ENCODE data around the gene ZNF234. TPM values are rescaled to one million over a fixed set of nuclear protein-coding genes. Genes with fewer than 3 reads are reported as not detected.
A peak's percentile ranks its signal among the peaks of the same experiment; 100 is the strongest.

The ZNF234 gene
- total RNA-seq, 1 experiment from 2014 or later: 3.4 TPM

DNA sequence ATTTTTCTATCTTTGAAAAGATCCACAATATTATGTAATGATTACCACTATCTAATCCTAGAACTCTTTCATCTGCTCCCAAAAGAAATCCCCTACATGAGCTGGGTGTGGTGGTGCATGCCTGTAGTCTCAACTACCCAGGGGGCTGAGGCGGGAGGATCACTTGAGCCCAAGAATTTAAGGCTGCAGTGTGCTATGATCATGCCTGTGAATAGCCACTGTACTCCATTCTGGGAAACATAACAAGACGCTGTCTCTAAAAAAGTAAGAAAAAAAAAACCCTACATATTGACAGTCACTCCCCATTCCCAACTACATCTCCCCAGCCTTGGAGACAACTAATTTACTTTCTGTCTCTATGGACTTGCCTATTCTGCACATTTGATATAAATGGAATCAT, 22.4 kb downstream of the ZNF234 start (continued):
- TF ChIP-seq, protein P1, sequence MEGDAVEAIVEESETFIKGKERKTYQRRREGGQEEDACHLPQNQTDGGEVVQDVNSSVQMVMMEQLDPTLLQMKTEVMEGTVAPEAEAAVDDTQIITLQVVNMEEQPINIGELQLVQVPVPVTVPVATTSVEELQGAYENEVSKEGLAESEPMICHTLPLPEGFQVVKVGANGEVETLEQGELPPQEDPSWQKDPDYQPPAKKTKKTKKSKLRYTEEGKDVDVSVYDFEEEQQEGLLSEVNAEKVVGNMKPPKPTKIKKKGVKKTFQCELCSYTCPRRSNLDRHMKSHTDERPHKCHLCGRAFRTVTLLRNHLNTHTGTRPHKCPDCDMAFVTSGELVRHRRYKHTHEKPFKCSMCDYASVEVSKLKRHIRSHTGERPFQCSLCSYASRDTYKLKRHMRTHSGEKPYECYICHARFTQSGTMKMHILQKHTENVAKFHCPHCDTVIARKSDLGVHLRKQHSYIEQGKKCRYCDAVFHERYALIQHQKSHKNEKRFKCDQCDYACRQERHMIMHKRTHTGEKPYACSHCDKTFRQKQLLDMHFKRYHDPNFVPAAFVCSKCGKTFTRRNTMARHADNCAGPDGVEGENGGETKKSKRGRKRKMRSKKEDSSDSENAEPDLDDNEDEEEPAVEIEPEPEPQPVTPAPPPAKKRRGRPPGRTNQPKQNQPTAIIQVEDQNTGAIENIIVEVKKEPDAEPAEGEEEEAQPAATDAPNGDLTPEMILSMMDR (IDR thresholded peaks at IDR 0.05 in 2 of 3, conservative IDR thresholded peaks at IDR 0.05 in 1 of 3; ENCODE audit: borderline replicate concordance in 1 of 3, insufficient read depth in 1 of 3, low read depth in 2 of 3, low read length in 2 of 3): no peak
- TF ChIP-seq ZFX (IDR thresholded peaks at IDR 0.05) (no peak), EGR1 (IDR thresholded peaks at IDR 0.05; ENCODE audit: low read depth) (no peak), SIN3A (IDR thresholded peaks at IDR 0.05; ENCODE audit: low read depth) (no peak)
- TF ChIP-seq, protein P2, sequence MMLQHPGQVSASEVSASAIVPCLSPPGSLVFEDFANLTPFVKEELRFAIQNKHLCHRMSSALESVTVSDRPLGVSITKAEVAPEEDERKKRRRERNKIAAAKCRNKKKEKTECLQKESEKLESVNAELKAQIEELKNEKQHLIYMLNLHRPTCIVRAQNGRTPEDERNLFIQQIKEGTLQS (IDR thresholded peaks at IDR 0.05): no peak

DNA sequence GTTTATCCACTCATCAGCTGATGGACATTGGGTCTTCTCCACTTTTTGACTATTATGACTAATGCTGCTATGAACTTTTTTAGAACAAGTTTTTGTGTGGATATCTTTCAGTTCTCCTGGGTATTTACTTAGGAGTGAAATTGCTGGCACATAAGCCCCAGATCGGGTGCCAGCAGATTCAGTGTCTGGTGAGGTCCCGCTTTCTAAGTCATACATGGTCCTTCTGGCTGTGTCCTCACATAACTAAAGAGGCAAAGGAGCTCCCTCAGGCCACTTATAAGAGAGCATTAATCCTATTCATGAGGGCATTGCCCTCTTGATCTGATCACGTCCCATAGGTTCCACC, 22.9 kb downstream of the ZNF234 start:
- Histone ChIP-seq H3K27me3 (ENCODE audit: insufficient read depth, low read length) (no peaks in the 10 kb centered on the region), H3K9ac (ENCODE audit: low read length) (peak overlapping the region; percentile 68; the same call in 1 of the 2 replicates), H3K4me3 (replicated peaks in 1 of 2; ENCODE audit: low read depth in 1 of 2, low read length in 2 of 2) (peak overlapping the region; percentile 68 to 76), H4K20me1 (ENCODE audit: insufficient read depth) (no peaks in the 10 kb centered on the region), H3K79me2 (ENCODE audit: insufficient read depth, low read length) (peaks cover 4% of the 10 kb centered on the region; the same call in 1 of the 2 replicates), H3K9me2 (ENCODE audit: insufficient read depth) (no peaks in the 10 kb centered on the region), H3K27ac (ENCODE audit: low read depth, low read length) (peak overlapping the region; percentile 66), H3K9me3 (ENCODE audit: control insufficient read depth in 1 of 2, insufficient read depth in 1 of 2, low read depth in 1 of 2, low read length in 2 of 2) (peaks cover 0 to 4% of the 10 kb centered on the region in 2 experiments; a peak in 3 of 4 replicates), H3K36me3 (ENCODE audit: control insufficient read depth in 1 of 2, insufficient read depth in 2 of 2, low read length in 2 of 2) (peaks cover 15 to 16% of the 10 kb centered on the region in 2 experiments; a peak in 3 of 4 replicates), H3K4me1 (ENCODE audit: control insufficient read depth in 1 of 2, insufficient read depth in 2 of 2, low read length in 2 of 2) (peaks cover 7 to 14% of the 10 kb centered on the region in 2 experiments), H3K4me2 (ENCODE audit: low read length) (peak overlapping the region; percentile 73), H2AFZ (ENCODE audit: low read depth, low read length, poor library complexity, severe bottlenecking) (peak overlapping the region; percentile 99)
- RAD21 ChIA-PET (ENCODE audit: low non-redundant PET in 1 of 2, low total read pairs in 2 of 2, uncharacterized antibody in 2 of 2, unreplicated experiment in 2 of 2): no interaction called here
- TF ChIP-seq, protein P2 (IDR thresholded peaks at IDR 0.05): no peak
- no peak for TF ChIP-seq CBX3 (IDR thresholded peaks at IDR 0.05; ENCODE audit: low read depth)
- TSS peak; percentile 75 for BruUV-seq (replicated peaks)
- CTCF ChIA-PET: interaction anchor here (1.3 kb wide), 1 partner anchor 336 kb away, joined by 3 read pairs; the partner anchor contains the start of gene ZNF180
- ATAC-seq (no peak), DNase-seq (ENCODE audit: low read depth, low spot score) (no peak)
- POLR2A ChIA-PET: interaction anchor here (1.0 to 1.5 kb wide), 5 partner anchors 43 to 337 kb away, joined by 3 to 6 read pairs (median 3); partner anchors contain the start of genes ZNF225, ZNF283 and ZNF45
- intact Hi-C loops (cut with micrococcal nuclease): loop anchor here (1.0 kb wide), 1 partner anchor 51 kb away; the partner anchor contains the start of gene ZNF225

Data from HCT116 (cell line).